GM12891 (cell line): ENCODE data around the gene UNC13A.

Source experiments
- PAX5 ChIP-seq: IDR thresholded peaks from 2 replicates; pipeline ENCODE4 v1.6.1; 2011; ENCODE audit warnings: low read length, moderate library complexity, mild to moderate bottlenecking; ENCODE audit not compliant: insufficient read depth, severe bottlenecking
- POLR2A ChIP-seq: IDR thresholded peaks from 2 replicates; pipeline ENCODE4 v1.6.1; 2011; ENCODE audit warnings: low read depth, low read length, control low read depth
- POLR2AphosphoS5 ChIP-seq: IDR thresholded peaks from 2 replicates; pipeline ENCODE4 v1.6.1; 2011; ENCODE audit warnings: low read depth, low read length, control low read depth
- POU2F2 ChIP-seq: IDR thresholded peaks from 2 replicates; pipeline ENCODE4 v1.6.1; 2011; ENCODE audit warnings: low read depth, mild to moderate bottlenecking, control low read depth, low read length, moderate library complexity
- SPI1 ChIP-seq: IDR thresholded peaks from 2 replicates; pipeline ENCODE4 v1.6.1; 2011; ENCODE audit warnings: low read depth, low read length, control low read depth
- TAF1 ChIP-seq: IDR thresholded peaks from 2 replicates; pipeline ENCODE4 v1.6.1; 2011; ENCODE audit warnings: low read depth, low read length, control low read depth

DNA sequence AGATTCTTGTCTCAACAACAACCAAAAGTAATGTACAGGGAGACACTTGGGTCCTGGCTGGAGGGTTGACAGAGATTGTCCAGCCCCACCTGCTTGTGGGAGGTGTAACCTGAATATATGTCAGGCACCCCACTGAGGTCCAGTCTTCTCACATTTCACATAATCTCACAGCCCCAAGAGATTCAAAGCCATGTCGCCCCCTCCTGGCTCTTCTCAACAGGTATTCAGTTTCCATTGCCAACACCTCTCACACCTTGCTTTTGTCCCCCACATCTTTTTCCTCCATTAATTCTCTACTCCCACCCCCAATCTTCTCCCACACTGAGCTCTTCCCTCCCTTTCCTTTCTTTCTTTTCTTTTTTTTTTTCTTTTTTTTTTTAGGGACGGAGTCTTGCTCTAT lies 11.2 kb downstream of the UNC13A start:
- TF ChIP-seq POLR2AphosphoS5, result no peak
- no peak for TF ChIP-seq POLR2A
- TF ChIP-seq TAF1, result no peak
- TF ChIP-seq SPI1, result no peak
- no peak for TF ChIP-seq PAX5
- no peak for TF ChIP-seq POU2F2
